Fibroblast of the conjunctiva (primary cell): Measurements from ENCODE around the gene AHRR.
"Not testable (repeated sequence)": the region's sequence is repeated elsewhere in the genome, so short reads cannot be mapped to it uniquely, and the experiment has no call there.

Experiments
- DNase-seq: peaks from one replicate; pipeline ENCODE4 v3.0.0-alpha.2; 2010; ENCODE audit warnings: low read depth

The AHRR gene

GRCh38 chr5:321230-321725 lies at the start of gene AHRR:
Gene AHRR, plus strand, starts transcription at chr5:321714. Its CDS starts 22,189 bp downstream, at chr5:343903.
- DNase-seq = no peak

- not testable (repeated sequence) for DNase-seq
Measured at GRCh38 chr5:271828-272167, 49.7 kb upstream of the AHRR start.

- not testable (repeated sequence) for DNase-seq
Measured at GRCh38 chr5:273091-273490, 48.4 kb upstream of the AHRR start.

- not testable (repeated sequence) for DNase-seq
Measured at GRCh38 chr5:273491-273890, 48.0 kb upstream of the AHRR start.

- not testable (repeated sequence) for DNase-seq
Measured at GRCh38 chr5:274346-274745, 47.2 kb upstream of the AHRR start.

- no peak for DNase-seq
Measured at GRCh38 chr5:278646-279045, 42.9 kb upstream of the AHRR start.

GRCh38 chr5:279051-279665 lies 42.4 kb upstream of the AHRR start:
- DNase-seq = not testable (repeated sequence)

GRCh38 chr5:285991-286557 lies 35.4 kb upstream of the AHRR start:
- no peak for DNase-seq

GRCh38 chr5:290200-290599 lies 31.3 kb upstream of the AHRR start:
- not testable (repeated sequence) for DNase-seq

GRCh38 chr5:291345-291744 lies 30.2 kb upstream of the AHRR start:
- not testable (repeated sequence) for DNase-seq

- DNase-seq = not testable (repeated sequence)
Measured at GRCh38 chr5:294788-295187, 26.7 kb upstream of the AHRR start.

- not testable (repeated sequence) for DNase-seq
Measured at GRCh38 chr5:296207-296606, 25.3 kb upstream of the AHRR start.

- not testable (repeated sequence) for DNase-seq
Measured at GRCh38 chr5:296954-297353, 24.6 kb upstream of the AHRR start.

- DNase-seq = not testable (repeated sequence)
Measured at GRCh38 chr5:297448-297847, 24.1 kb upstream of the AHRR start.

GRCh38 chr5:297991-298736 lies 23.4 kb upstream of the AHRR start:
- DNase-seq = not testable (repeated sequence)

- DNase-seq = no peak
Measured at GRCh38 chr5:298737-299125, 22.8 kb upstream of the AHRR start.

- not testable (repeated sequence) for DNase-seq
Measured at GRCh38 chr5:299921-300320, 21.6 kb upstream of the AHRR start.

- not testable (repeated sequence) for DNase-seq
Measured at GRCh38 chr5:300691-301435, 20.7 kb upstream of the AHRR start.

- DNase-seq = not testable (repeated sequence)
Measured at GRCh38 chr5:302416-302815, 19.1 kb upstream of the AHRR start.

- DNase-seq = no peak
Measured at GRCh38 chr5:302966-303365, 18.5 kb upstream of the AHRR start.

- DNase-seq = not testable (repeated sequence)
Measured at GRCh38 chr5:303741-304140, 17.8 kb upstream of the AHRR start.

GRCh38 chr5:305050-305449 lies 16.5 kb upstream of the AHRR start:
- no peak for DNase-seq
